Activated CD8-positive, alpha-beta memory T cell treated with anti-CD3 and anti-CD28 coated beads, Interleukin-2, amount 10 ng/mL, durations not matched to agents 7 days and 5 days (primary cell): ENCODE results near the gene PCDHAC1. TPM values are rescaled to one million over a fixed set of nuclear protein-coding genes. Genes with fewer than 3 reads are reported as not detected.
"Not testable (repeated sequence)": the region's sequence is repeated elsewhere in the genome, so short reads cannot be mapped to it uniquely, and the experiment has no call there.

Source experiments
- ATAC-seq: fragments of 150-1000 bp; cut with Tn5 transposase; one replicate; pipeline ENCODE4 v1.10.0; 2021; ENCODE audit warnings: moderate library complexity
- CTCF ChIA-PET: fragments of 350-600 bp; sonication (Branson Sonifier 250); formaldehyde crosslinking; loops from one replicate; lab custom pipeline; 2021; ENCODE audit warnings: antibody characterized with exemption; lab: Charles Lee
- DNase-seq: peaks from one replicate; pipeline ENCODE4 v3.0.0-alpha.2; 2020
- H3K27ac Mint-ChIP-seq: one replicate; pipeline ENCODE4 v1.8.0; 2021; ENCODE audit warnings: mild to moderate bottlenecking, mixed read lengths
- H3K27me3 Mint-ChIP-seq: one replicate; pipeline ENCODE4 v1.8.0; 2021; ENCODE audit warnings: mixed read lengths
- H3K36me3 Mint-ChIP-seq: one replicate; pipeline ENCODE4 v1.8.0; 2021; ENCODE audit warnings: mild to moderate bottlenecking, mixed read lengths
- H3K4me1 Mint-ChIP-seq: one replicate; pipeline ENCODE4 v1.8.0; 2021; ENCODE audit warnings: mixed read lengths
- H3K4me3 Mint-ChIP-seq: one replicate; pipeline ENCODE4 v1.8.0; 2021; ENCODE audit warnings: mild to moderate bottlenecking, moderate library complexity, mixed read lengths
- H3K9me3 Mint-ChIP-seq: one replicate; pipeline ENCODE4 v1.8.0; 2022; ENCODE audit warnings: low read depth, mixed read lengths
- total RNA-seq, 2 experiments: library from RNA; stranded (reverse); gene quantifications; one replicate each; pipeline ENCODE4 v1.2.3, GENCODE V29; 2021

PCDHAC1 gene
- total RNA-seq = not detected

GRCh38 chr5:140925806-140926442 is at the start of gene PCDHAC1:
Gene PCDHAC1 (plus strand): TSS chr5:140926299. CDS start chr5:140926893, 594 bp downstream.
- Mint-ChIP-seq H3K36me3 (no peaks in the 10 kb centered on the region), H3K9me3 (peaks cover 4% of the 10 kb centered on the region), H3K4me1 (peaks cover 3% of the 10 kb centered on the region), H3K27me3 (peaks cover 23% of the 10 kb centered on the region), H3K27ac (no peak within 1 kb of the TSS), H3K4me3 (no peak within 1 kb of the TSS)
- DNase-seq = no peak
- no peak for ATAC-seq
- CTCF ChIA-PET = no interaction called here

DNA sequence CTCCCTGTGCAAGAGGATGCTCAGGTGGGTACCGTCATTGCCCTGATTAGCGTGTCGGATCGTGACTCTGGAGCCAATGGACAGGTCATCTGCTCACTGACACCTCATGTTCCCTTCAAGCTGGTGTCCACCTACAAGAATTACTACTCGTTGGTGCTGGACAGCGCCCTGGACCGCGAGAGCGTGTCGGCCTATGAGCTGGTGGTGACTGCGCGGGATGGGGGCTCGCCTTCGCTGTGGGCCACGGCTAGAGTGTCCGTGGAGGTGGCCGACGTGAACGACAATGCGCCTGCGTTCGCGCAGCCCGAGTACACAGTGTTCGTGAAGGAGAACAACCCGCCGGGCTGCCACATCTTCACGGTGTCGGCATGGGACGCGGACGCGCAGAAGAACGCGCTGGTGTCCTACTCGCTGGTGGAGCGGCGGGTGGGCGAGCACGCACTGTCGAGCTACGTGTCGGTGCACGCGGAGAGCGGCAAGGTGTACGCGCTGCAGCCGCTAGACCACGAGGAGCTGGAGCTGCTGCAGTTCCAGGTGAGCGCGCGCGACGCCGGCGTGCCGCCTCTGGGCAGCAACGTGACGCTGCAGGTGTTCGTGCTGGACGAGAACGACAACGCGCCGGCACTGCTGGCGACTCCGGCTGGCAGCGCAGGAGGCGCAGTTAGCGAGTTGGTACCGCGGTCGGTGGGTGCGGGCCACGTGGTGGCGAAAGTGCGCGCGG is 49.4 kb upstream of the PCDHAC1 start:
- ATAC-seq, H3K9me3 Mint-ChIP-seq, H3K27ac Mint-ChIP-seq, H3K27me3 Mint-ChIP-seq, CTCF ChIA-PET, H3K36me3 Mint-ChIP-seq, H3K4me1 Mint-ChIP-seq, DNase-seq, H3K4me3 Mint-ChIP-seq: not testable (repeated sequence)

DNA sequence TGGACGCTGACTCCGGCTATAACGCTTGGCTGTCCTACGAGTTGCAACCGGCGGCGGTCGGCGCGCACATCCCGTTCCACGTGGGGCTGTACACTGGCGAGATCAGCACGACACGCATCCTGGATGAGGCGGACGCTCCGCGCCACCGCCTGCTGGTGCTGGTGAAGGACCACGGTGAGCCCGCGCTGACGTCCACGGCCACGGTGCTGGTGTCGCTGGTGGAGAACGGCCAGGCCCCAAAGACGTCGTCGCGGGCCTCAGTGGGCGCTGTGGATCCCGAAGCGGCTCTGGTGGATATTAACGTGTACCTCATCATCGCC is 48.9 kb upstream of the PCDHAC1 start:
- Mint-ChIP-seq H3K4me3 (no peak overlapping the region), H3K4me1 (no peaks in the 10 kb centered on the region), H3K9me3 (peaks cover 10% of the 10 kb centered on the region)

GRCh38 chr5:140881889-140882590 is 44.1 kb upstream of the PCDHAC1 start, which contains the start of gene PCDHA13:
Gene PCDHA13 (plus strand): TSS chr5:140882124. CDS start chr5:140882269, 145 bp downstream.
- peaks cover 4% of the 10 kb centered on the region for H3K36me3 Mint-ChIP-seq
- H3K4me1 Mint-ChIP-seq = no peaks in the 10 kb centered on the region
- H3K27ac Mint-ChIP-seq = no peak within 1 kb of the TSS
- peaks cover 2% of the 10 kb centered on the region for H3K27me3 Mint-ChIP-seq
- CTCF ChIA-PET = no interaction called here
- ATAC-seq (no peak), DNase-seq (no peak)
- H3K9me3 Mint-ChIP-seq = peaks cover 8% of the 10 kb centered on the region
- no peak within 1 kb of the TSS for H3K4me3 Mint-ChIP-seq

More for the DNA sequence above, 48.9 kb upstream of the PCDHAC1 start:
- CTCF ChIA-PET = no interaction called here
- ATAC-seq (no peak), DNase-seq (no peak)
- Mint-ChIP-seq H3K27ac (no peak overlapping the region), H3K36me3 (peaks cover 1% of the 10 kb centered on the region), H3K27me3 (peaks cover 10% of the 10 kb centered on the region)

- CTCF ChIA-PET = interaction anchor here (0.6 kb wide), 1 partner anchor 443 kb away, joined by 3 read pairs; no protein-coding TSS in a partner anchor
- Mint-ChIP-seq H3K36me3 (peaks cover 4% of the 10 kb centered on the region), H3K4me1 (no peaks in the 10 kb centered on the region), H3K9me3 (peaks cover 10% of the 10 kb centered on the region), H3K27me3 (peaks cover 2% of the 10 kb centered on the region), H3K4me3 (no peak overlapping the region), H3K27ac (no peak overlapping the region)
- ATAC-seq (no peak), DNase-seq (no peak)
These were observed 43.6 kb upstream of the PCDHAC1 start for GRCh38 chr5:140882591-140882899.

DNA sequence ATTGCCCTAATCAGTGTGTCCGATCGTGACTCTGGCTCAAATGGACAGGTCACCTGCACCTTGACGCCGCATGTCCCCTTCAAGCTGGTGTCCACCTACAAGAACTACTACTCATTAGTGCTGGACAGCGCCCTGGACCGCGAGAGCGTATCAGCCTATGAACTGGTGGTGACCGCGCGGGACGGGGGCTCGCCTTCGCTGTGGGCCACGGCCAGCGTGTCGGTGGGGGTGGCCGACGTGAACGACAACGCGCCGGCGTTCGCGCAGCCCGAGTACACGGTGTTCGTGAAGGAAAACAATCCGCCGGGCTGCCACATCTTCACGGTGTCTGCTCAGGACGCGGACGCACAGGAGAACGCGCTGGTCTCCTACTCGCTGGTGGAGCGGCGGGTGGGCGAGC is 42.7 kb upstream of the PCDHAC1 start:
- DNase-seq (no peak), ATAC-seq (no peak)
- CTCF ChIA-PET = interaction anchor here (0.6 kb wide), 1 partner anchor 443 kb away, joined by 3 read pairs; no protein-coding TSS in a partner anchor
- no peak overlapping the region for H3K27ac Mint-ChIP-seq
- H3K9me3 Mint-ChIP-seq = peaks cover 10% of the 10 kb centered on the region
- peaks cover 2% of the 10 kb centered on the region for H3K27me3 Mint-ChIP-seq
- peaks cover 3% of the 10 kb centered on the region for H3K36me3 Mint-ChIP-seq
- H3K4me3 Mint-ChIP-seq = no peak overlapping the region
- H3K4me1 Mint-ChIP-seq = no peaks in the 10 kb centered on the region

GRCh38 chr5:140883927-140884697 is 42.0 kb upstream of the PCDHAC1 start:
- H3K4me3 Mint-ChIP-seq = no peak overlapping the region
- CTCF ChIA-PET = no interaction called here
- peaks cover 2% of the 10 kb centered on the region for H3K27me3 Mint-ChIP-seq
- H3K9me3 Mint-ChIP-seq = peaks cover 10% of the 10 kb centered on the region
- no peak for DNase-seq
- H3K4me1 Mint-ChIP-seq = no peaks in the 10 kb centered on the region
- peaks cover 3% of the 10 kb centered on the region for H3K36me3 Mint-ChIP-seq
- H3K27ac Mint-ChIP-seq = no peak overlapping the region
- ATAC-seq = no peak

DNA sequence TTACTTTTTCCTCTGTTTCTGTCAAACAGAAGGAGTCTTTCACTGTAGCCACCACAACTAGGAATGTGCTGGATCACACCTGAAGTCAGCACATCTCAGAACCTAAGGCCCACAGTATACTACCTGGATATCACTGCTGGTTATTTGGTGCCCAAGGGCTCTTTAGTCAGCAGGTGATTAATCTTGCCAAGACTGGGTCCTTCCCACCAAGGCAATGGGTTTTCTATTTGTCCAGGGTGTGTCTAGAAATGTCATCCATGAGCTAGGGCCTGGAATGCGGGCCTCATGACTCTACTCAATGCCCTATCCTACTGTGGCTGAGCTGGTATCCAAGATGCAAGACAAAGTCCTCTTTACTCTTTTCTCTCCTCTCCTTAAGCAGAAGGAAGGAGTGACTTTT is 9.8 kb upstream of the PCDHAC1 start:
- H3K9me3 Mint-ChIP-seq = peaks cover 7% of the 10 kb centered on the region
- H3K4me1 Mint-ChIP-seq = no peaks in the 10 kb centered on the region
- CTCF ChIA-PET = no interaction called here
- H3K36me3 Mint-ChIP-seq = no peaks in the 10 kb centered on the region
- no peak overlapping the region for H3K27ac Mint-ChIP-seq
- H3K4me3 Mint-ChIP-seq = no peak overlapping the region
- no peaks in the 10 kb centered on the region for H3K27me3 Mint-ChIP-seq
- ATAC-seq = no peak
- DNase-seq = no peak

DNA sequence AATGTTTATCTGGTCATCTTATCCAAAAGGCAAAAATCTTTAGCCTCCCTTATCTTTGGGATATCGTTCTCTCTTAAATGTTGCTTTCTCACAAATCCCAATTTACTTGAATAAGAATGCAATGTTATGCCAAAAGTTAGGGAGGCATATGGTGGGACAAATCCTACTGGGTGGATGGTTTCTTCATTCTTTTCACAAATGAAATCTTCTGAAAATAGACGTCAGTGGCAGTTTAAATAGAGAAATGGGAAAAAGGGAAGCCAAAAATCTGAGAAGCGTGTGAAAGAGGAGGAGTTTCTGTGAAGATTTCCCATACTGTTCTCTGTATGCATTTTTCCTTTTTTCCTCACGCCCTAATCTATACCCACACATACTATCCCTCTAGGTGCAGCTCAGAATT is 2.5 kb upstream of the PCDHAC1 start:
- no peak for ATAC-seq
- H3K27me3 Mint-ChIP-seq = peaks cover 23% of the 10 kb centered on the region
- peaks cover 3% of the 10 kb centered on the region for H3K4me1 Mint-ChIP-seq
- H3K27ac Mint-ChIP-seq = no peak overlapping the region
- H3K4me3 Mint-ChIP-seq = no peak overlapping the region
- DNase-seq = no peak
- CTCF ChIA-PET = no interaction called here
- peaks cover 4% of the 10 kb centered on the region for H3K9me3 Mint-ChIP-seq
- no peaks in the 10 kb centered on the region for H3K36me3 Mint-ChIP-seq

DNA sequence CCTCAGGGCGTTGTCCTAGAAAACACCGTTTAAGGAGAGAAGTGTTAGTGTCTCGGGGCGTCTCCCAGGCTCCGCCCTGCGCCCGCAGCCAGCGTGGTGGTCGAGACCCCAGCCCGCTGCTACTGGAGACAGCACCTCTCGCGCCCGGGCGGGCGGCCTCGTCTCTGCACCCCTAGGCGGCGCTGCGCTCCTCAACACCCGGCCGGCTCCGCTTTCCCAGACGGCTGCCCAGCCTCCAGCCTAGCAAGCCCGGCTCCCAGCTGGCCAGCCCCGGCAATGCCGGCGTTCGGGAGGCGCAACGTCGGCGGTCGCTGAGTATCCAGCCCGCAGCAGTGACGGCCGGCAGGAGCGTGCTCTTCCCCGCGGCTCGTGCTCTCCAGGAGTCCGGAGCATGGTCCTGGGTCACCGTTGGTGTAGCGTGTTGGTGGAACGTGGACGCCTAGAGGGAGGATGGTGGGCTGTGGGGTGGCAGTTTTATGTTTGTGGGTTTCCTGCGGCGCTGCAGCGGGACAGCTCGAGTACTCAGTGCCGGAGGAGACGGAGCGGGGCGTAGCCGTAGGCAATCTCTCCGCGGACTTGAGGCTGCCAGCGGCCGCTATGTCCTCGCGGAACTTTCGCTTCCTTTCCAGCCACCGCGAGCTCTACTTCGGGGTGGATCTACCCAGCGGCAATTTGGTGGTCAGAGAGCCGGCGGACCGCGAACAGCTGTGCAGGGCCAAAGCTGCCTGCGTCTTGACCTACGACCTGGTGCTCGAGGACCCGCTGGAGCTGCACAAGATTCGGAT is 536 bp downstream of the PCDHAC1 start:
- peaks cover 23% of the 10 kb centered on the region for H3K27me3 Mint-ChIP-seq
- H3K36me3 Mint-ChIP-seq = no peaks in the 10 kb centered on the region
- H3K27ac Mint-ChIP-seq = no peak overlapping the region
- peaks cover 4% of the 10 kb centered on the region for H3K9me3 Mint-ChIP-seq
- peaks cover 3% of the 10 kb centered on the region for H3K4me1 Mint-ChIP-seq
- no peak overlapping the region for H3K4me3 Mint-ChIP-seq
- CTCF ChIA-PET = no interaction called here
- DNase-seq (no peak), ATAC-seq (no peak)

DNA sequence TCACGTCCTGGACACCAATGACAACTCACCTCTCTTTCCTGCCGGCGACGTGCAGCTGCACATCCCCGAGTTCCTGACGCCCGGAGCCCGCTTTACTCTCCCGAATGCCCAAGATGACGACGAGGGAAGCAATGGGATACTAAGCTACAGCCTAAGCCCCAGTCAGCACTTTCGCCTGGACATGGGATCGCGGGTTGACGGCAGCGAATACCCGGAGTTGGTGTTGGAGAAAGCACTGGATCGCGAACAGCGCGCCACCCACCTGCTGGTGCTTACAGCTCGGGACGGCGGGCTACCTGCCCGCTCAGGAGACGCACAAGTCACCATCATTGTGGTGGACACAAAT is 1.1 kb downstream of the PCDHAC1 start:
- H3K4me3 Mint-ChIP-seq = no peak overlapping the region
- peaks cover 4% of the 10 kb centered on the region for H3K9me3 Mint-ChIP-seq
- DNase-seq (no peak), ATAC-seq (no peak)
- CTCF ChIA-PET = no interaction called here
- H3K4me1 Mint-ChIP-seq = peaks cover 3% of the 10 kb centered on the region
- H3K36me3 Mint-ChIP-seq = no peaks in the 10 kb centered on the region
- H3K27ac Mint-ChIP-seq = no peak overlapping the region
- peaks cover 23% of the 10 kb centered on the region for H3K27me3 Mint-ChIP-seq

- Mint-ChIP-seq H3K27ac (no peak overlapping the region), H3K27me3 (no peaks in the 10 kb centered on the region), H3K36me3 (no peaks in the 10 kb centered on the region), H3K4me3 (no peak overlapping the region), H3K9me3 (no peaks in the 10 kb centered on the region), H3K4me1 (no peaks in the 10 kb centered on the region)
- CTCF ChIA-PET = no interaction called here
- DNase-seq (no peak), ATAC-seq (no peak)
These were observed 9.0 kb downstream of the PCDHAC1 start for GRCh38 chr5:140934964-140935606.
